NK-92 (cell line): Measurements from ENCODE around the gene FILIP1L.
"Not testable (repeated sequence)": the region's sequence is repeated elsewhere in the genome, so short reads cannot be mapped to it uniquely, and the experiment has no call there.

Experiments used
- DNase-seq: peaks from one replicate; lab custom pipeline; 2025; ENCODE audit not compliant: unreplicated experiment; lab: John Stamatoyannopoulos, UW

Gene FILIP1L

DNA sequence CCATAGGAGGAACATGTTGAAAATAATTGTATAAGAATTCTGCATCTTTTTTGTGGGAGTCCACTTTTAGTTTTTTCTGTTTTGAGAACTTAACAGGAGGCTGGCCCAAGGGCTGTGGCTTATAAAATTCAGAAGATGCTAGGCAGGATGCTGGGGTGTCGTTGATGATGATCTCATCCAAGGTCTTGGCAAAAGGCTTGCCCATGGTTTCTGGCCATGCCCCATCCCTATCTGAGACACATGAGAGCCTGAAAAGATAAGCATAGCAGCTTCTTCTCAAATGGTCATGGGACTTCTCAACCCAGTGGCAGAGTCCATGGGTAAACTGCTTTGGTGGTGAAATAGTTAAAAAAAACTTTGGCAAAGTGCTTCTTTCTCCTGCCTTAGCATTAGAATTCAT, 261.4 kb downstream of the FILIP1L start:
- DNase-seq = no peak

DNA sequence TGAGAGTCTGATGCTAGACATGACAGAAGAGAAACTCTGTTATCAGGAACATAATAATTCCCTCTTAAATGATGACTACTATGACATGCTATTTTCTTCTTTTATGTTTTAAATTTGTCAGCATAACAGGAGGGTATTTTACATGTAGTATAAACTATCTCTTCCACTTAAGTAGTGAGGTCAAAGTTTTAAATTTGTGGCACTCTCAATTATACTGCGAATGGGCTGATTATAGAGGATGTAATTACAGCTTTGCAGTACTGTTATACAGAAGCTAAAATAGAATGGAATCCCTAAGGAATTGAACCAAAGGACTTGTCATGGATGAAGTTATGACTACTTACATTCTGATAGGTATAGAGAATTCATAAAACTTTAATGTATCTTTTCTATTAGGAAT, 262.3 kb downstream of the FILIP1L start:
- DNase-seq = no peak

DNA sequence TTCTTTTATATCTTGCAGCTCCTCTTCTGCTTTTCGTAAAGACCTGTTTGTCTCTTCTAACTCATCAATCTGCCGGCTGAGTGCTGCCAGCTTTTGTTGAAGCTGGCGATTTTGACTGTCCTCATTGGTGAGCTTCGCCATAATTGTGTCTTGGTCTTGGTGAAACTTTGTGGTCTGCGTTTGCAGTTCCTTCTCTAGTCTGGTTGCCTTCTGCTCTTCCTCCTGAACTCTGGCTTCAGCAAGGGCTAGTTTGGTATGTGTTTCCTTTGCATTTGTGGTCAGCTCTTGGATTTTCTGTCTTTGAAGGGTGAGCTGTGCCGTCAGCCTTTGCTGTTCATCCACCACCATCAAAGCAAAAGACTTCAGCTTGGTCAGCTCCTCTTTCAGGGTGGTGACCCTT, 263.7 kb downstream of the FILIP1L start:
- no peak for DNase-seq

DNA sequence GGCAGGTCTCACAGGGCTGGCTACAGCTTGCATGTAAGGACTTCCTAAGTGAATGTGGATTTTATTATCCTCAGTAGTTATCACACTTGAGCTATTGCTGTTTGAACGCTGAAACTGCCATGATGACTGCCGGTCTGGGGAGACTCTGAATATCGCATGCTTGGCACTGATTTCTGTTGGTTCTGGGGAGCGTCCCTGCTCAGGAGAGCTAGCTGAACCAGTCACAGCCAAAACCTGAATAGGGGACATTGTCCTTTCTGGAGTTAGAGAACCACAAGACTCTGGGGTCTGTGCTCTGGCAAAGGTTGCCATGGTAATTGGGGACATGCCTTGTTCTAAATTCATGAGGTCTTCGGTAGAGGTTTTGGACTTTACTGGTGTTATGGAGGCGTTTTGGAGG, 265.9 kb downstream of the FILIP1L start:
- DNase-seq = no peak

DNA sequence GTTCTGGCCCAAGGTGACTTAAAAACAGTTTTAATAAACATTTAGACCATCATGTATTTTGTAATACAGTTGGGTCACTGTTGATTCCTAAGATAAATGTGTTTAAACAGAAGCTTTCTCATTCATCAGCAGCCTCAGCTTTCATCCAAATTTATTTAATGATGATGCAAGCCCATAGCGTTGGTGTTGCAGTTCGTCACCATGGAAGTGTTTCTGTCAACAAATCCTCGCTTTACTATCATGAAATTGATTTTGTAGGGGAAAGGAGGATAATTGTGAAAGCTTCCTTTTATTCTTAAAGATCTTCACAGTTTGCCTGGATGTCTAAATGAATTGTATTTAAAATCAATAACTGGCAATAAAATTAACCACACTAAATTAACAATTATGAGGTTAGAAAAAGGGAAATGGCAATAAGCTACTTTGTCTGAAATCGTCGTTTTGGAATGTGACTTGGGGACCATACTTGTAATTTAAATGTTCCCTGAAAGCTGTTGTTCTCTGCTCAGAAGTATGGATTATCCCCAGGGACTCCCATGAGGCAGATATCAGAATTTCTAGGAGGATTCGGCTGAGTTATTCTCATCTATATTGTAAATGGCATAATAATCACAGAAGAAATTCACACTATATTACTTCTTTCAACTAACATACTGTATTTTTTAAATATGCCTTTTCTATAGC, 267.7 kb downstream of the FILIP1L start:
- DNase-seq = no peak

DNA sequence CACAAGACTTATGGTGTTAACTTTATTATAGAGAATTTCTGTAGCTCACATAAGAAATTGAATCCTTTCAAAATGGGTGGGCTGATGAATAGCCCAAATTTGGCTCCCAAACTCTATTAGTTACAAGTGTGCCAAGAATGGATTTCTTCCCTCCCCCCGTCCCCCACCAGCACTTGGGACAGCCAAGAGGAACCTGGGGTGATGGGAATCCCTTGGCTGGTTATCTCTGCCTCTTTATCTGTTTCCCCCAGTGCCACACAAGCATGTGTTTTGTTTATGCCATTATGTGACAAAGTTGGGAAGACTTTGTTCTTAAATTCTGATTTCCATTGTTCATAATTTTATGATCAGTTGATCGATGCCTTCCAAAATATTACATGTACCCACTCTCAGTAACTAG, 268.3 kb downstream of the FILIP1L start:
- no peak for DNase-seq

DNA sequence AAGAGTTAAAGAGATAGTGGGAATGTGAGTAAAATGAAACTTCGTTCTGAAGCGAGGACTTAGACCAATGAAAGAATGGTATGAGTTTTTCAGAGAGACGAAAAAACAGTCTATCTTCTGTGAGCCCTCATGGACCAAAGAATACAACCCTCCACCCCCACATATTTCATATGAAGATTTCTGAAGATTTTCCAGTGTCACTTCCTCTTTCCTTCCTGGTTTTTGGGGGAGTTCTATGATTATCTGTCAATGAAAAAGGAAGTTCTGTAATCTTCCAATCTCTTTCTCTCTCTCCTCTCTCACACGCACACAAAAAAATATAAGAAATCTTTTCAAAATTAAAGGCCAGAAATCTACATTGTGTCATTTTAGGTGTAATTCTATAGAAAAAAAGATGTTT, 269.0 kb downstream of the FILIP1L start:
- no peak for DNase-seq

DNA sequence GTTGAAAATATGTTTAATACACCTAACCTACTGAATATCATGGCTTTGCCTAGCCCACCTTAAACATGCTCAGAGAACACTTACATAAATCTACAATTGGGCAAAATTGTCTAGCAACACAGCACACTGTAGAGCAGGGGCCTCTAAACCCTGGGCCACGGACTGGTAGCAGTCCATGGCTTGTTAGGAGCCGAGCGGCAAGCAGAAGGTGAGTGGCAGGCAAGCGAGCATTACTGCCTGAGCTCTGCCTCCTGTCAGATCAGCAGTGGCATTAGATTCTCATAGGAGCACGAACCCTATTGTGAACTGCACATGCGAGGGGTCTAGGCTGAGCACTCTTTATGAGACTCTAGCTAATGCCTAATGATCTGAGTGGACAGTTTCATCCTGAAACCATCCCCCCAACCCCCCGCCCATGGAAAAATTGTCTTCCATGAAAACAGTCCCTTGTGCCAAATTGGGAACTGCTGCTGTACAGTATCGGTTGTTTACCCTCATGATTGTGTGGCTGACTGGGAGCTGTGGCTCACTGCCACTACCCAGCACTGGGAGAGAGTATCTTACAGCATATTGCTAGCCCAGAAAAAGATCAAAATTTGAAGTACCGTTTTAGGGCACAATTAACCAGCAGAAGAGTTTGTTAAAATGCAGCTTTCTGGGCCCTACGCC, 270.6 kb downstream of the FILIP1L start:
- no peak for DNase-seq

DNA sequence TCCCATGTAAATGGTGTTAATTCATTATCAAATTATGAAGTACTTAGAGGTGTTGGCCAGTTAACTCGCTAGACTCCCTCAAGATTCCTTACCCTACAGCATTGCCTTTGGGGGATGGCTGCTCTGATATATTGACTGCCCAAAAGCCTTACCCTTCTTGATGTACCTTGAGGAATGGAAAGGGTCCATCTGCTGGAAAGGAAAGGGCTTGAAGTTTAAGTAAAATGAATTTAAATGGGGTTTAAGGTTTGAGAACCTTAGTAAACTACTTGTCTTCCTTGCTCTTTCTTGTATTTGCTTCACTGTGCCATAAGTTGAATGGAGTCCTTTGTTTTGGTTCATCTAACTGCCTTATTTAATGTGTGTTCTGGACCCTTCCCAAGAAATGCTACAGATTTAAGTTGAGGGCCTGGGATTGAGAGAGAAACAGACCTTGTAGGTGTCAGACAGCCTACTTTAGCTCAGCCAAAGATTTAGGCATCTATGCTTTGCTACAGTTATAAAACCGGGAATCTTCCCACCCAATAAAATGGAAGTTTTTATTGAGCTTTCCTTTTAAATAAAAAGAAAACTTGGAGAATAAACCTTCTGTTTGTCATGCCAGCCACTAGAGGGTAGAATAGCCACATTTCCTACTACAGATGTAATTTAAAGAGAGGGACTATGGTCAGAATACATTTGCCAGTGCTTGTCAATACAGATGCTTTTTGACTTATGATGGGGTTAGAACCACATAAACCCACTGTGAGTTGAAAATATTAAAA, 271.3 kb downstream of the FILIP1L start:
- DNase-seq = no peak

DNA sequence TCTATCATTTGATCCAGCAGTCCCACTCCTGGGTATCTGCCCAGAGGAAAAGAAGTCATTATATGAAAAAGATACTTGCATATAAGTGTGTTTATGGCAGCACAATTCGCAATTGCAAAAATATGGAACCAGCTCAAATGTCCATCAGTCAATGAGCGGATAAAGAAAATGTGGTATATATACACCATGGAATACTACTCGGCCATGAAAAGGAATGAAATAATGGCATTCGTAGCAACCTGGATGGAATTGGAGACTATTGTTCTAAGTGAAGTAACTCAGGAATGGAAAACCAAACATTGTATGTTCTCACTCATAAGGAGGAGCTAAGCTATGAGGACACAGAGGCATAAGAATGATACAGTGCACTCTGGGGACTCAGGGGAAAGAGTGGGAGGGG, 272.4 kb downstream of the FILIP1L start:
- not testable (repeated sequence) for DNase-seq

DNA sequence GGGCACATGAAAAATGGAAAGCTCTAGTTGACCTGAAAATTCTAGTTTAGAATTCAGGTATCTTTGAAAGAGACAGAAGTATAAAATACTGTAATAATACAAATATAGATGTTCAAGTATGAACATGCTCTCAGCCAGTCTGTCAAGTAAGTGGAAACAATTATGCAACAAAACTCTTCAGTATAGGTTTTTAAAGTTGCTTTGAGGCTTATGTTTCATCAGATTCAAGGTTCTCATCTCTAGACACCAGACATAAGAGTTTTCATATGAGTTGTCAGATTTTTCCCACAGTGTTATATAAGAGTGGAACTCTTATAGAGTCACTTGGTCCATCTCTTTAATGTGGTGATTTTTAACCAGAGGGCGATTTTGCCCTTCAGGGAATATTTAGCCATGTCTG, 274.7 kb downstream of the FILIP1L start:
- DNase-seq = no peak

DNA sequence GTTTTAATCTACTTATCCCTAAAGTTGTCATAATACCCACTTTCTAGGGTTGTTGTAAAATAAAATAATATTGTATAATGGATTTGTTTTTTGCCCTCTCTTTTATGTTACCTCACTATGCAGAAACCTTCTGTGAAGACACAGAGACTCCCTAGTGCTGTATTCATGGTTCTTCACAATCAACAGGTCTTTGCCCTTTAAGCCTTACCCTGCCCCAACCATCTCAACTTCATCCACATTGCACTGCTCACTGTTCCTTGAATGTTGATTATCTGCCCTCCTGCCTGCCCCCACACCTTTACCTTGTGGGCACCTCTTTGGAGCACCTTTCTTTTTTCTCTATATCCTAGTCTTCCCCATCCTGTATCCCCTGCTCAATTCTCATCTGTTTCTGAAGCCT, 275.5 kb downstream of the FILIP1L start:
- no peak for DNase-seq

DNA sequence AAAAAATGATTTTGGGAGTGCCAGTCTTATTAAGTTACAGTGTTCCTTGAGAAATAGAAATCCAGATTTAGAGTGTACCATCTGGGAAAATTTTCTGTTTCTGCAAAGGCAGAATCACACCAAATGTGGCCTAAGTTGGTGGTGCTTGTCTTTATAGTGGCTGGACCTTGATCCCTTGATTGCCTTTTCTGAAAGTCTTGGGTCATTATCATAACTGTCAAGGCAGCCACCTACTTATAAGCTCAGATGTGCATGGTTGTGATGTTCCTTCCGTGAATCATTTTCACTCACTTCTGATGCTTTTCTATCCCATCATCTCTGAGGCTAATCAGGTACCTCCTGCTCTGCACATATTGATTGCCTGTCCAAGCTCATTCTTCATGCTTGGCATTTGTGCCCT, 276.6 kb downstream of the FILIP1L start:
- DNase-seq = no peak

DNA sequence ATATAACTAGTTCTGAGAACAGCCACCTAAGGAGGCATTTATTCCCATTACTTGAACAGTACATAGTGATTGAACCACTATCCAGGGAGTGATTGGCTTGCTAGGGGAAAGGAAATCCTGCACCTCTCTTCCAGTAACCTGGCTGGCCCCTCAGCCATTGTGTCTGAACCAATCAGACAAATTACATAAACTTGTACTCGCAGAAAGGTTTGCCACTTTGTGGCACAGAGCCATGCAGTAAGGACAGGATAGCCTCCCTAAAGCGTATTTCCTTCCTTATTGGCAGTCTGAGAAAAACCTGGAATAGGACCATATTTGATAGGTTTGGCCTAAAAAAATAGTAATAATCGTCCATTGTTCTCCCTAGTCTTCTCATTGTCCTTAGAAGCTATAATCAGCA, 277.6 kb downstream of the FILIP1L start:
- no peak for DNase-seq

DNA sequence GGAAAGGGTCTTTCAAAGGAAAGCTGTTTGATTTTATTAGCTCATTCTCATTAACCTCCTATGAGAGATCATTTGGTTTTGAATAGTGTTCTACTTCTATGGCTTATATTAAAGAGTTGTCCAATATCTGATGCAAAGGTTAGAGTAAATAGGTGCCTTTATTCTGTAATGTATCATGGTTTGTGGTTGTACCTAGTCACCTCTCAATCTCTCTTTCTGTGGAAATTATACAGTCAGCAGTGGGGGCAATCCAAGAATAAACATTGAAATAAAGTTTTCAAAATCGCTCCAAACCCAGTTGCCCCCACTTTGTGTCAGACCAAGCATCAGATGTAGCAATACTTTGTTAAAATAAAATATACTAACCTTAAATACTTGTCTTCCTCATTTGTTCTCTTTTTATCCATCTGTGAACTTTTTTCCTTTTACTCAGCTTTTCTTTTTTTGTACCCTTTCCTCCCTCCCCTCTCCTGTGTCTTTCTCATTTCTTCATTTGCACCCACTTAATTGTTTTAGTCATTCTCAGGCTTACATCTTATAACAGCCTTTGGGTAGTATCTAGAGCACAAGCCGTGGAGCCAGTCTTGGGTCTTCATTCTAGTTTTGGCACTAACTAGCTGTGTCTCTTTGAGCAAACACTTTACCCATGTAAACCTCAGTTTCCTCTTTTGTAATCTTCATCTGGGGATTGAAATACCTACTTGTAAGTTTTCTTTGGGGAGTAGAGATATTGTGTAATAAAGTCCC, 279.9 kb downstream of the FILIP1L start:
- DNase-seq = no peak

DNA sequence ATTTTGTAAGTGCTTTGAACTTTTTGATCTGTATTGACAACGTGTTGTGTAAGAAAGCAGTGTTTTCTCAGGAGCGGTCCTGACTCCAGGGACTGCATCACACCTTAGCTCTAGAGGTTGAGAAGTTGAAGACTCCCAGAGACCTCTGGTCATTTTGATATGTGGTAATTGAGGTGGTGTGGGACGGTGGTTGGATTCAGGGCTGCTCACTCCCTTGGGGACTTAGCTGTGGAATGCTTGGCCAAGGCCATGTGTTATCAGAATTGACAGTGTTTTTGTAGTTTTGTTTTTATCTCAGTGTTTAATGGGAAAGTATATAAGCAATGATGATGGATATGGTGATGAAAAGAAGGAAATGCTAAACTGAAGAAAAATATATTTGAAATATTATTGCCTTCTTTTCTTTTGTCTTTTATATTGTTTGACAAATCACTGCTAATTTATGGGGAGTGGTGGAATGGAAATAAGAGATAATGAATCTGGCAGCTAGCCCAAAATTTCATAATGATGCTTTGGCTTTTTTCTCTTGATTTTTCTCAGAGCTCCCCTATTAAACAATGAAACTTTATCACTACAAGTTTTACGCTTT, 280.6 kb downstream of the FILIP1L start:
- no peak for DNase-seq

DNA sequence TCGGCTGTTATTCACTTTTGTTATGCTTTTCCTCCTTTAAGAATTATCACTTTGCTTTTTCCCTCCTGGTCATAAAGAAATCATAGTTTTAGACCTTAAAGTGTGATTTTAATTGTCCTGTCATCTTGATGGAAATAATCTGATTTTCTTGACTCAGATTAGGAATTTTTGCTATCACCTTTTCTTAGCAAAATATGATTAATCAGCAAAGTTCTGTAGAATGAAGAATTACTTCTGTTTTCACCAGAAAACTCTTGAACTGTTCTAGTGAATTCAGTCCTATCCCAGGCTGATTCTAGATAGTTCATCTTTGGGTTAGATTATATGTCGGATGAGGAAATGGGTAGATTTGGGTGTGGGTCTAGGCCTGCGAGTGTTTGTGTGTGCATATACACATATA, 284.5 kb downstream of the FILIP1L start:
- DNase-seq = no peak

DNA sequence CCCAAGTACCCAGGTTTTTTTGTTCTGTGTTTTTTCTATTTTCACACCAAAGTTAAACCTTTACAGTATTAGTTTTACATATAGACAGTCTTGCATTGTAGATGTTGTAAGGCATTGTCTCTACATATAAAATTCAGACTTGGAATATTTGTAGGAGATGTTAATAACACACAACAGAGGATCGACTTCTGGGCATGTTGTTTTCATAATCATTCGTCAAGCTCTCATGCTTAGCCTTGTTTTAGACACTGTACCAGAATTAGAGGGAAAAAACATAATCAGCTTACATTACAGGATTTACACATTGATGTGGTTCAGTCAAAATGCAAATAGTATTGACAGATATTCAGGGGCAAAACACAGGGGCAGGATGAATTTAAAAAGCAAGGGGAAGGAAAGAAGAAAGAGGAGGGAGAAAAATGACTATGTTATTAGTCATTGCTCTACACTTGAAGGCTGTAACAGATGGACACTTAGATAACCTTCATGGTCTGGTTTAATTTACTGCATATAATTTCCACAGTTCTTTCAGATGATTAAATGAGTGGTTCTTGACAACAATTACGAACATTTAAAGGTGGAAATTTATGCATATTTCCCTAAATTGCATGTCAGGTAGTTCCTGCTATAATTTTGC, 289.2 kb downstream of the FILIP1L start:
- no peak for DNase-seq

DNA sequence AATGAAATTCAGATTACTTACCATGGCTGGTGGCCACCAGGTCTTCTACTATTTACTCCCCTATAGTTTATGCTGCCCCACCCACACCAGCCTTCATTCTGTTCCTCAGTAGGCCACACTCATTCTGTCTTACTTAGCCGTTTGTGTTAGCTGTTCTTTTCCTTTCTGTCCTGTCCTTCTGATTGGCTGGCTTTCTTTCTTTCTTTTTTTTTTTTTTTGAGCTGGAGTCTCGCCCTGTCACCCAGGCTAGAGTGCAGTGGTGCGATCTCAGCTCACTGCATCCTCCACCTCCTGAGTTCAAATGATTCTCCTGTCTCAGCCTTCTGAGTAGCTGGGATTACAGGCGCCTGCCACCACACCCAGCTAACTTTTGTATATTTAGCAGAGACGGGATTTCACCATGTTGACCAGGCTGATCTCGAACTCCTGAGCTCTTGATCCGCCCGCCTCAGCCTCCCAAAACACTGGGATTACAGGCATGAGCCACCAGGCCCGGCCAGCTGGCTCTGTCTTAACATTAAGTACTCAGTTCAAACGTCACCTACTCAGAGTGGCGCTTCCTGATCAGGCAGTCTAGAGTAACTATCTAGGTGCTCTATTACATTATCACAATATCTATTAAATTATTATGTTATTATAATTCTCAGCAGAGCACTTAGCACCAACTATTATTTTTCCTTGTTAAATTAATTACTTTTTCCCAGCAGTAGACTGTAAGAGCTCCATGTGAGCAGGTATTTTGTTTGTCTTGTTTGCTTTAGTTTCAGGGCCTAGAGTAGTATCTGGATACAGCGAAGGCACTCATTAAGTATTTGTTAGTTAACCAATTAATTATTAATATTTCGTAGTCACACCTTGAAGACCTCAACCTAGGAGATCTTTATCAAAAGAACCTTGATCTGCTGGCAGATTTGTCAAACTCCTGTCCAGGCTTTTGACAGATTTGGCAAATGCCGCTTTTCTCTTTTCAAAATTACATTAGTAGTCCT, 290.3 kb downstream of the FILIP1L start:
- no peak for DNase-seq

DNA sequence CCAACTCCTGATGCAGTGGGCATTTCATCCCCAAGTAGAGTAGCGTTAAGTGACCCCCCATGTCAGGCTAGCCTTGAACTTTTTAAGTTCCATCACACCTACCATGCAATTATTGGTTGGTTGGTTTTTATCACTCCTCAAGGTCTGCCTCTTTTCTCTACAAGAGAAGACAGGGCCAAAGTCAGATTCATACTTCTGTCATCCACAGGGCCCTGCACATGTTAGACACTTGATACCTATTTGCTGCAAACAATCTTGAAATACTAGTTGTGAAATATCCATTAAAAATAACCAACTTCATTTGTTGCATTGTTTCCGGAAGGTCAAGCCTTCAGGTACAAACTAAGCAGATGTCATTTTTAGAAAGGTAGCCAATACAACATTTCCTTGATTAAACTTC, 295.5 kb downstream of the FILIP1L start:
- no peak for DNase-seq
